ENCODE measurements around the gene RABGAP1L.

DNA sequence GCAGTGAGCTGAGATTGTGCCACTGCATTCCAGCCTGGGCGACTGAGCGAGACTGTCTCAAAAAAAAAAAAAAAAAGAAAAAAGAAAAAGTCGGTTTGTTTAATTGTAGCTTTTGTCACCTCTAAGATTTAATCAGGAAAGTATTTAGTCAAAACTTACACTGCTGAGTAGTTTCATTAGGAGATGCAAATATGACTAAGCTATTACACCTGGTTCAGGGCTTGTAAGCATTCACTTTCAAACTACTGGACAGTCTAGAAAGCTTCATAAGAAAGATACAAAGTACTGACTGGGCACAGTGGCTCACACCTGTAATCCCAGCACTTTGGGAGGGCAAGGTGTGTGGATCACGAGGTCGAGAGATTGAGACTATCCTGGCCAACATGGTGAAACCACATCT is 764.5 kb downstream of the RABGAP1L start:
- TF ChIP-seq POLR2AphosphoS5 (IDR thresholded peaks at IDR 0.05; ENCODE audit: insufficient read depth, low read depth, low read length) (no peak), MYC (IDR thresholded peaks at IDR 0.05; ENCODE audit: low read depth, low read length) (no peak), EZH2 (IDR thresholded peaks at IDR 0.05; ENCODE audit: borderline replicate concordance, low read depth, low read length, severe bottlenecking) (no peak), POLR2A (IDR thresholded peaks at IDR 0.05; ENCODE audit: low read depth, low read length) (no peak), CTCF (IDR thresholded peaks at IDR 0.05; ENCODE audit: extremely low read depth in 1 of 2, insufficient read depth in 1 of 2, low read depth in 1 of 2, low read length in 2 of 2) (no peak), JUN (IDR thresholded peaks at IDR 0.05; ENCODE audit: borderline replicate concordance, insufficient read depth, insufficient read length, low read depth) (no peak), GATA2 (IDR thresholded peaks at IDR 0.05; ENCODE audit: insufficient read depth, insufficient read length, low read depth, low read length) (no peak), FOS (IDR thresholded peaks at IDR 0.05; ENCODE audit: borderline replicate concordance, insufficient read depth, low read length) (no peak)
- TF ChIP-seq, protein P1, sequence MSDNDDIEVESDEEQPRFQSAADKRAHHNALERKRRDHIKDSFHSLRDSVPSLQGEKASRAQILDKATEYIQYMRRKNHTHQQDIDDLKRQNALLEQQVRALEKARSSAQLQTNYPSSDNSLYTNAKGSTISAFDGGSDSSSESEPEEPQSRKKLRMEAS (IDR thresholded peaks at IDR 0.05; ENCODE audit: insufficient read depth, insufficient read length): no peak

Measured in endothelial cell of umbilical vein (primary cell).